Keratinocyte (primary cell): Measurements from ENCODE around the gene ALS2CL. TPM values are rescaled to one million over a fixed set of nuclear protein-coding genes. Genes with fewer than 3 reads are reported as not detected.
A peak's percentile ranks its signal among the peaks of the same experiment; 100 is the strongest.
"Not testable (repeated sequence)": the region's sequence is repeated elsewhere in the genome, so short reads cannot be mapped to it uniquely, and the experiment has no call there.

Source experiments
- DNase-seq: peaks from one replicate; pipeline ENCODE4 v3.0.0-alpha.2; 2011; ENCODE audit warnings: low read depth, missing footprints, low spot score
- FAIRE-seq: peaks from 2 replicates; lab custom pipeline; 2011; peaks lifted over from hg19 to GRCh38; lab: Jason Lieb, UNC
- H2AFZ ChIP-seq: 2 replicates; pipeline ENCODE4 v1.6.0; 2012; ENCODE audit warnings: low read length, control low read depth, inconsistent platforms; ENCODE audit not compliant: control insufficient read depth
- H3K27ac ChIP-seq: 2 replicates; pipeline ENCODE4 v1.5.1; 2011; ENCODE audit warnings: low read length; ENCODE audit not compliant: control insufficient read depth, insufficient read depth
- H3K27me3 ChIP-seq: 3 replicates; pipeline ENCODE4 v1.6.0; 2011; ENCODE audit warnings: low read length; ENCODE audit not compliant: control insufficient read depth, insufficient read depth; ENCODE audit errors: extremely low read depth
- H3K36me3 ChIP-seq, 2 experiments: 2 replicates in 1 of 2; 3 replicates in 1 of 2; pipeline ENCODE4 v1.5.1; 2011; ENCODE audit warnings: low read length in 2 of 2, mild to moderate bottlenecking in 1 of 2; ENCODE audit not compliant: control insufficient read depth in 2 of 2, insufficient read depth in 2 of 2; ENCODE audit errors: extremely low read depth in 1 of 2
- H3K4me1 ChIP-seq: 3 replicates; pipeline ENCODE4 v1.5.1; 2011; ENCODE audit warnings: low read length; ENCODE audit not compliant: control insufficient read depth, insufficient read depth; ENCODE audit errors: extremely low read depth
- H3K4me2 ChIP-seq: 3 replicates; pipeline ENCODE4 v1.6.0; 2011; ENCODE audit warnings: low read depth, low read length; ENCODE audit not compliant: control insufficient read depth, insufficient read depth; ENCODE audit errors: extremely low read depth
- H3K4me3 ChIP-seq, 3 experiments: fragments of 200-600 bp in 1 of 3; sonication (generic) in 1 of 3; 2 replicates in 2 of 3; 3 replicates in 1 of 3; pipeline ENCODE4 v1.5.1; 2011 to 2016; ENCODE audit warnings: low read length in 3 of 3, mild to moderate bottlenecking in 3 of 3, control low read depth in 2 of 3, inconsistent platforms in 1 of 3, low read depth in 1 of 3, mixed read lengths in 1 of 3, mixed run types in 1 of 3, moderate library complexity in 1 of 3; ENCODE audit not compliant: control insufficient read depth in 2 of 3, insufficient read depth in 2 of 3; ENCODE audit errors: extremely low read depth in 1 of 3
- H3K79me2 ChIP-seq: 2 replicates; pipeline ENCODE4 v1.6.0; 2012; ENCODE audit warnings: low read length; ENCODE audit not compliant: control insufficient read depth, insufficient read depth
- H3K9ac ChIP-seq: 3 replicates; pipeline ENCODE4 v1.6.0; 2011; ENCODE audit warnings: low read length; ENCODE audit not compliant: control insufficient read depth, insufficient read depth; ENCODE audit errors: extremely low read depth
- H3K9me1 ChIP-seq: 3 replicates; pipeline ENCODE4 v1.6.0; 2011; ENCODE audit warnings: low read length; ENCODE audit not compliant: control insufficient read depth, insufficient read depth; ENCODE audit errors: extremely low read depth
- H3K9me3 ChIP-seq: 2 replicates; pipeline ENCODE4 v1.5.1; 2012; ENCODE audit warnings: low read depth, low read length; ENCODE audit not compliant: control insufficient read depth
- H4K20me1 ChIP-seq: 3 replicates; pipeline ENCODE4 v1.6.0; 2011; ENCODE audit warnings: low read length; ENCODE audit not compliant: control insufficient read depth, insufficient read depth; ENCODE audit errors: extremely low read depth
- CTCF ChIP-seq, 3 experiments: IDR thresholded peaks in 1 of 3; conservative IDR thresholded peaks in 1 of 3; optimal IDR thresholded peaks in 1 of 3; 2 replicates in 2 of 3; 3 replicates in 1 of 3; pipeline versions ENCODE3 to v1.5.1; 2011; ENCODE audit warnings: low read length in 3 of 3, mild to moderate bottlenecking in 3 of 3, moderate library complexity in 2 of 3, control low read depth in 1 of 3, inconsistent platforms in 1 of 3; ENCODE audit not compliant: insufficient read depth in 2 of 3; ENCODE audit errors: extremely low read depth in 1 of 3
- EZH2 ChIP-seq: IDR thresholded peaks from one replicate; pipeline ENCODE4 v1.6.1; 2012; ENCODE audit warnings: inconsistent platforms, mild to moderate bottlenecking, low read length, moderate library complexity
- dilution Hi-C: fragments of 300-500 bp; cut with MboI; formaldehyde crosslinking; loops from one replicate; pipeline ENCODE4 v1.7.0; 2020; ENCODE audit warnings: low sequenced_read_pairs; ENCODE audit not compliant: extremely low pct_ligation_motif_present
- polyA plus RNA-seq, 5 experiments: library from polyadenylated mRNA; depleted of rRNA in 3 of 5; stranded (reverse) in 3 of 5; stranded (forward) in 1 of 5; unstranded in 1 of 5; fragments of >200 nt; gene quantifications; 1 replicate in 1 of 5; 2 replicates in 3 of 5; 3 replicates in 1 of 5; pipeline versions ENCODE4 v1.2.1 to v1.2.3, GENCODE V29; 2011 to 2012; ENCODE audit warnings: missing spikeins in 2 of 5, low read depth in 1 of 5, low replicate concordance in 1 of 5

Gene ALS2CL
- polyA plus RNA-seq, 1 donor (not counting 4 experiments of a cell fraction or from before 2014, with no cell fraction given): 40.9 TPM

DNA sequence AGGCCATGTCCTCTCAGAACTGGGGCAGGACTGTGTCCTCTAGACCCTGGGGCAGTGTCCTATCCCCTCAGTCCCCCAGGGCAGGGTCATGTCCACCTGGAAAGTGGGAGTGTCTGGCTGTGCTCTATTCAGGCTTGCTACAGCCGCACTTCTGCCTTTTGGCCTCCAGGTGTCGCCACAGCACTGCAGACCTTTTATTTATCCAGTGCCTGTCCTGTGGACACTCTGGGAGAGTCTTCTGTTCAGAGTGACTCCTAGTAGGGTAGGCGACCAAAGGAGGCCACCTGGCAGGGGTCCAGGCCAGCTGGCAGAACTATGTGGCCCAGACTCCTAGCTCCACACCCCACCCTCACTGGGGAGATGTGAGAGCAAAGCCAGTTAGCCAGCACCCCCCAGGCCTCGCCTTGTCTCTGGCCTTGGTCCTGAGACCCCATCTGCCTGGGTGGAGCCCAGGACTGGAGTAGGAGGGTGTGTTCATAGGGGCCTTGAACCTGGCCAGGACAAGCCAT is 11.6 kb upstream of the ALS2CL start:
- no peaks in the 10 kb centered on the region for H3K36me3 ChIP-seq
- H3K9me1 ChIP-seq: no peaks in the 10 kb centered on the region
- TF ChIP-seq EZH2 (no peak), CTCF (optimal IDR thresholded peaks at IDR 0.05 in 1 of 3, IDR thresholded peaks at IDR 0.05 in 1 of 3, conservative IDR thresholded peaks at IDR 0.05 in 1 of 3; ENCODE audit: extremely low read depth in 1 of 3, insufficient read depth in 2 of 3, low read length in 3 of 3) (peak in 2 of 3 experiments; percentile 86 to 95)
- no peaks in the 10 kb centered on the region for H3K9me3 ChIP-seq
- no peaks in the 10 kb centered on the region for H3K4me1 ChIP-seq
- H3K27ac ChIP-seq: no peak overlapping the region
- no peaks in the 10 kb centered on the region for H3K79me2 ChIP-seq
- H3K27me3 ChIP-seq: peaks cover 33% of the 10 kb centered on the region
- FAIRE-seq (peak; percentile 95), DNase-seq (no peak)
- H3K9ac ChIP-seq: no peak overlapping the region
- no peak overlapping the region for H3K4me2 ChIP-seq
- H4K20me1 ChIP-seq: no peaks in the 10 kb centered on the region
- H3K4me3 ChIP-seq: no peak overlapping the region
- no peak overlapping the region for H2AFZ ChIP-seq
- dilution Hi-C loops: no loop called here

GRCh38 chr3:46704346-46704745 is 10.9 kb upstream of the ALS2CL start:
- dilution Hi-C loops, H4K20me1 ChIP-seq, H3K9ac ChIP-seq, H3K36me3 ChIP-seq, H3K27ac ChIP-seq, FAIRE-seq, H3K9me1 ChIP-seq, H2AFZ ChIP-seq, DNase-seq, H3K79me2 ChIP-seq, H3K4me3 ChIP-seq, H3K9me3 ChIP-seq, H3K4me2 ChIP-seq, H3K4me1 ChIP-seq: not testable (repeated sequence)
- H3K27me3 ChIP-seq: peaks cover 33% of the 10 kb centered on the region

- Histone ChIP-seq H3K79me2 (no peaks in the 10 kb centered on the region), H3K4me3 (no peak overlapping the region), H3K9me3 (no peaks in the 10 kb centered on the region), H3K4me1 (no peaks in the 10 kb centered on the region), H4K20me1 (no peaks in the 10 kb centered on the region), H3K9ac (no peak overlapping the region), H3K9me1 (no peaks in the 10 kb centered on the region), H3K36me3 (no peaks in the 10 kb centered on the region), H3K27ac (no peak overlapping the region), H2AFZ (no peak overlapping the region), H3K4me2 (no peak overlapping the region), H3K27me3 (peaks cover 33% of the 10 kb centered on the region)
- DNase-seq (no peak), FAIRE-seq (no peak)
- dilution Hi-C loops: no loop called here
- TF ChIP-seq EZH2 (no peak), CTCF (optimal IDR thresholded peaks at IDR 0.05 in 1 of 3, IDR thresholded peaks at IDR 0.05 in 1 of 3, conservative IDR thresholded peaks at IDR 0.05 in 1 of 3; ENCODE audit: extremely low read depth in 1 of 3, insufficient read depth in 2 of 3, low read length in 3 of 3) (no peak)
Observed at GRCh38 chr3:46703013-46703520, 9.6 kb upstream of the ALS2CL start.
